ENCODE data around the gene PKN3.
"Not testable (repeated sequence)": the region's sequence is repeated elsewhere in the genome, so short reads cannot be mapped to it uniquely, and the experiment has no call there.

Gene PKN3

DNA sequence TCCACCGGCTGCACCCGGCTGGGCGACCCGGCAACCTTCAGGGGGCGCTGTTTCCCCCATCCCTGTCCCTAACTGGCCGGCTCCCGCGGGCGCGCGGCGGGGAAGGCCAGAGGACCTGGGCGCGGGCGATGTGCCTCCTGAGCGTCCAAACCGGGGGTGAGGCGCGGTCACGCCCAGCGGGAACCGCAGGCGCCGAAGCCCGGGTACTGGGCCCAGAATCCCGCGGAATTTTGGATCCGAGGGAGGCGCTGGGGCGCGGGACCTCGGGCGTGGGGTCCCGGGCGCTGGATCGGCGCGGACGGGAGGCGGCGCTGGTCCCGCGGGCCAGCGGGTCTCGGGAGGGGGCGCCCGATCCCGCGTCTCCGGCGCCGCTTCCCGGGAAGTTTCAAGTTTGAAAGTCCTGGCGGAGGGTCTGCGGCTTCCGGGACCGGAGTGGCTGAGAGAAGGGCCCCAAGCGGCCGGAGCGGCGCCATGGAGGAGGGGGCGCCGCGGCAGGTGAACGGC is at the start of gene PKN3:
PKN3 (plus strand) TSS at position 59 of the 504 bp plus-strand sequence; CDS start at position 472, 413 bp downstream.
- H3K27ac ChIP-seq, result no peak within 1 kb of the TSS
- no peak for DNase-seq (ENCODE audit: low read depth, low spot score)

DNA sequence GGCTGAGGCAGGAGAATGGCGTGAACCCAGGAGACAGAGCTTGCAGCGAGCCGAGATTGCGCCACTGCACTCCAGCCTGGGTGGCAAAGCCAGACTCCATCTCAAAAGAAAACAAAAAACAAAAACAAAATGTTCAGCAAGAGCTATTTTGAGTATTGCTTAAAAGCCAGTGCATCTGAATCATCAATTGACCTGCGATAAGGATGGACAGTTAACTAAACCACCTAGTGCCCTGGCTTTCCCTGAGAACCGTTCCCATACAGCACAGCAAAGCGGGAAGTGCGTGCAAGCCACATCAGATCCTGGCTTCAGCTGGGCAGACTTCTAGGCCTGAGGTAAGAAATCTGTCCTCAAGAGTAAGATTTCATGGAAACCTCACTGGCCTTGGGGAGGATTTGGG is 48.4 kb upstream of the PKN3 start:
- no peak for DNase-seq (ENCODE audit: low read depth, low spot score)
- H3K27ac ChIP-seq, result no peak overlapping the region

DNA sequence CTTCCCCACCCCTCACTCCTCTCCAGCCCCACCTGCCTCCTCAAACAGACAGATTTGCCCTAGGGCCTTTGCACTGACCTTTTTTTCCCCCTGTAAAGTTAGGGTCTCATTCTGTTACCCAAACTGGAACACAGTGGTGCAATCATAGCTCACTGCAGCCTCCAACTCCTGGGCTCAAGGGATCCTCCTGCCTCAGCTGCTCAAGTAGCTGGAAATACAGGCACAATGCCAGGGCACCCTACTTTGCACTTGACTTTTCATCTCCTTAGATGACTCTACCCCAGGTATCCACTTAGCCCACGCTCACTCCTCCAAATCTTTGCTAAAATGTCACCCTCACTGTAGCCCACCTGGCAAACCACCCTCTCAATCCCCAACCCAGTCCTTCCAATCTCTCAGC is 47.8 kb upstream of the PKN3 start:
- DNase-seq (ENCODE audit: low read depth, low spot score), result no peak

DNA sequence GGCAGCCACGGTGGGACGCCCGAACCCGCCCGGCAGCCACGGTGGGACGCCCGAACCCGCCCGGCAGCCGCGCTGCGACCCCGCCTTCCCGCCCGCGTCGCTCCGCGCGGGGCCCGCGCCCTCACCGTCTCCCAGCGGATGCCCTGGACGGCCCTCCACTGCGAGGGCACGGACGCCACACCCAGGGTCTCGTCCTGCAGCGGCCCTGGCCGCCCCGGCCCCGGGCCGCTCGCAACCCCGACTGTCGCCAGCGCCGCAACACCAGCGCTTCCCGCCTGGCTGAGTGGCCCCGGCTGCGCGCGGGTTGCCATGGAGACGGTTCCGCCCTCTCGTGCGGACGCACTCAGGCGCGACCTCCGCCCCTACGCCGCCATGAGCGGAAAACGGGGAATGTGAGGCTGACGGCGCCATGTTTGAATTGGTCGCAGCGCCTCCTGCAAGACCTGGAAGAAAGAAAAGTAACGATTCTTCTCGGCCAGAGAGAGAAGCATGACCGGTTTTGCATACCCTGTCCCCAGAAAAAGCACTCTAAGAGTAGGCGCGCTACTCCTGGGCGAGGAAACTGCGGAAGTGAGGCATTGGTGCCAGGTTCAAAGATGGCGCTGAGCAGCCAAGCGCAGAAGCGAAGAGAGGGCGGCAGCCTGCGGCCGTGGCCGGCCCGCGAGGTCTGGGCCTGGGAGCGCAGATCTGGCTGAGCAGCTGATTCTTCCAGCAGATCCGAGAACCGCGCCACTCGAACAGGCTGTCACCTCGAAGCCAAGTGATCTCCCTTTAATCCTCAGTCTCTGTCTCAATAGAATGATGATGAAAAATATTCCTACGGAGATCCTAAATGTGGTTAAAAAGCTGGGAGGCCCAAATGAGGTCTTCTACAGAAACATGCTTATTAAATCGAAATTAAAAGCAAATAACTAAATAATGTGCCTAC is 45.6 kb upstream of the PKN3 start, which contains the start of gene DYNC2I2:
DYNC2I2 (minus strand) TSS at position 432 of the 928 bp plus-strand sequence; CDS start at position 311, 121 bp downstream.
- peak; percentile 41 for DNase-seq (ENCODE audit: low read depth, low spot score)
- peak within 1 kb of the TSS; percentile 97 for H3K27ac ChIP-seq

More for the DNA sequence above, 47.8 kb upstream of the PKN3 start:
- H3K27ac ChIP-seq, result no peak overlapping the region

DNA sequence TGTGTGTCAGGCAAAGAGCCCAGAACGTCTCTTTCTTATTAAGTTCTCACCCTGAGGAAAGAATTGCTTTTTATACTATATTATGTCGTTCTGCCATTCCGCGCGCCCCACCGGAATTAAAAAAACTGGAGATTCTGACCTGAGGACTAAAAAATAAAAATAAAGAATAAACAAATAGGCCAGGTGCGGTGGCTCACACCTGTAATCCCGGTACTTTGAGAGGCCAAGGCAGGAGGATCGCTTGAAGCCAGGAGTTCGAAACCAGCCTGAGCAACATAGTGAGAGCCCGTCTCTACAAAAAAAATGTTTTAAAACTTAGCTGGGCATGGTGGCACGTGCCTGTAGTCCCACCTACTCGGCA is 45.0 kb upstream of the PKN3 start:
- H3K27ac ChIP-seq, result peak overlapping the region; percentile 97
- DNase-seq (ENCODE audit: low read depth, low spot score), result no peak

DNA sequence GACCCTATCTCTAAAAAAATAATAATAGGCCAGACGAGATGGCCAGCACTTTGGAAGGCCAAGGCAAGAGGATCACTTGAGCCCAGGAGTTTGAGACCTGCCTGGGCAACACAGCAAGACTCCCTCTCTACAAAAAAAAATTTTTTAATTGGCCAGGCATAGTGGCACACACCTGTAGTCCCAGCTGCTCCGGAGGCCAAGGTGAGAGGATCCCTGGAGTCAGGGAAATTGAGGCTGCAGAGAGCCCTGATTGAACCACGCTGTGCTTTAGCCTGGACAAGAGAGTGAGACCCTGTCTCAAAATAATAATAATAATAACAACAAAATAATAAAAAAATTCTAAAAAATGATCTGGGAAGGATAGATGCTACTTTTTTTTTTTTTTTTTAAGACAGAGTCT is 44.5 kb upstream of the PKN3 start:
- no peak for DNase-seq (ENCODE audit: low read depth, low spot score)
- peak overlapping the region; percentile 97 for H3K27ac ChIP-seq

DNA sequence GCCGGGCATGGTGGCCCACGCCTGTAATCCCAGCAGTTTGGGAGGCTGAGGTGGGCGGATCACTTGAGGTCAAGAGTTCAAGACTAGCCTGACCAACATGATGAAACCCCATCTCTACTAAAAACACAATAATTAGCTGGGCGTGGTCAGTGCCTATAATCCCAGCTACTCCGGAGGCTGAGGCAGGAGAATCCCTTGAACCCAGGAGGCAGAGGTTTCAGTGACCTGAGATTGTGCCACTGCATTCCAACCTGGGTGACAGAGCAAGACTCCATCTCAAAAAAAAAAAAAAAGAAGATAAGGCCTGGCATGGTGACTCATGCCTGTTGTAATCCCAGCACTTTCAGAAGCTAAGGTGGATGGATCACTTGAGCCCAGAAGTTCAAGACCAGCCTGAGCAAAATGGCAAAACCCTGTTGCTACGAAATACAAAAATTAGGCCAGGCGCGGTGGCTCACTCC is 35.8 kb upstream of the PKN3 start:
- peak overlapping the region; percentile 30 for H3K27ac ChIP-seq
- not testable (repeated sequence) for DNase-seq (ENCODE audit: low read depth, low spot score)

DNA sequence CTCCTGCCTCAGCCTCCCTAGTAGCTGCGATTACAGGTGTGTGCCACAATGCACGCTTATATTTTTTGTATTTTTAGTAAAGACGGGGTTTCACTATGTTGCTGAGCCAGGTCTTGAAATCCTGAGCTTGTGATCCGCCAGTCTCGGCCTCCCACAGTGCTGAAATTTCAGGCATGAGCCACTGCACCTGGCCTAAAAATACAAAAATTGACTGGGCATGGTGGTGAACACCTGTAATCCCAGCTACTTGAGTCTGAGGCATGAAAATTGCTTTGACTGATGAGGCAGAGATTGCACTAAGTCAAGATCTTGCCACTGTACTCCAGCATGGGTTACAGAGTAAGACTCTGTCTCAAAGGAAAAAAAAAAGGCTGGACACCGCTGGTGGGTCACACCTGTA is 32.5 kb upstream of the PKN3 start:
- no peak for DNase-seq (ENCODE audit: low read depth, low spot score)
- no peak overlapping the region for H3K27ac ChIP-seq

DNA sequence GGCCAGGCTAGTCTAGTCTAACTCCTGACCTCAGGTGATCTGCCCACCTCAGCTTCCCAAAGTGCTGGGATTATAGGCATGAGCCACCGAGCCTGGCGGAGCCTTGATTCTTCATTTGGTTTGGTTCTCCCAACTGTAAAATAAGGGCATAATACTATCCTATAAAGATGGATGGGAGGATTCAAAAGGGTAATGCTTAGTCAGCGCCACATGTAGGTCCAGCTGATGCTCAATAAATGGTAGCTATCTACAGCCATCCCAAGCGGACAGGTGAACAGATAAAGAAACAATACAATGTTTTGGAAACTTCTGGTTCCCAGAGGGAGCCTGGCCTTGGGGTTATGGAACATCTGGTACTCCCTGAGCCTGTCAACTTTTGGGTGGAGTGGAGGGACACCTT is 26.9 kb upstream of the PKN3 start:
- DNase-seq (ENCODE audit: low read depth, low spot score), result no peak
- no peak overlapping the region for H3K27ac ChIP-seq

DNA sequence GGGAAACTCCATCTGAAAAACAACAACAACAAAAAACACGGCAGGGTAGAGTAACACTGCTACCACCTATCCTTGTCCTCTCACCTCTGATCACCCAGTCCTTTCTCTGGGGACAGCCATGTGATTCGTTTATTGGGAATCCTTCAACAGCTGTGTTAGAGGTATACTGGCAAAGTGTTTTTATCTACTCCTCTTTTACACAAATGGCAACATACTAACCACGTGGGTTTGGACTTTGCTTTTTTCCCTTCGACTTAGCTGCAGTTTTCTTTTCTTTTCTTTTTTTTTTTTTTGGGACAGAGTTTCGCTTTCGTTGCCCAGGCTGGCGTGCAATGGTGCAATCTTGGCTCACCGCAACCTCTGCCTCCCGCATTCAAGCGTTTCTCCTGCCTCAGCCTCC is 24.5 kb upstream of the PKN3 start:
- no peak overlapping the region for H3K27ac ChIP-seq
- no peak for DNase-seq (ENCODE audit: low read depth, low spot score)

DNA sequence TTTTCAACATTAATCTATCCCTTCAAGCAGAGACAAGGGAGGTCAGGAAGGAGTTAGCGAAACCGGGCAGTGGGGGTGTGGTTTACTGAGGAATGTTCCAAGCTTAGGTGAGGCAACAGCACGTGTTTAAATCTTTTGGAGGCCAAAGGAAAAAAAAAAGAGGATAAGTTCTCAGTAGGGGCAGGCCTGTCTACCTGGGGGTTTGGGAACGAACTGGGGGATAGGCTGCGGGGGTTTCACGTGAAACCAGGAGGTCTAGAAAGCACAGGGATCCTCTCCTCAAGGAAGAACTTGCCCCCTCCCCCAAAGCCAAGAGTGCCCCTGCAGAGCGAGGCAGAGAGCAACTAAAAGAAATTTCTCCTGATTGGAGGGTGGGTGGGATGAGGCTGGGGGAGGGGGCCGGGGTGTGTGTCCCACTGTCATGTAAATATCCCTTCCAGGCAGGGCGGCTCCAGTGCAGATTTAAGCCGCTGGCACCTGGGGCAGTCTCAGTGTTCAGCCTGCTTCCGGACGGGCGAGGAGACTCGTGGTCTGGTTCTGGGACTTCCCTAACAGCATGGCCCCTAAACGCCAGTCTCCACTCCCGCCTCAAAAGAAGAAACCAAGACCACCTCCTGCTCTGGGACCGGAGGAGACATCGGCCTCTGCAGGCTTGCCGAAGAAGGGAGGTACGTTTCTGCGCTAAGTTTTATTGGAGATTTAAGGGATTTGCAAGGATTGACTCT is 18.8 kb upstream of the PKN3 start:
- peak; percentile 76 for DNase-seq (ENCODE audit: low read depth, low spot score)
- H3K27ac ChIP-seq, result peak overlapping the region; percentile 100

DNA sequence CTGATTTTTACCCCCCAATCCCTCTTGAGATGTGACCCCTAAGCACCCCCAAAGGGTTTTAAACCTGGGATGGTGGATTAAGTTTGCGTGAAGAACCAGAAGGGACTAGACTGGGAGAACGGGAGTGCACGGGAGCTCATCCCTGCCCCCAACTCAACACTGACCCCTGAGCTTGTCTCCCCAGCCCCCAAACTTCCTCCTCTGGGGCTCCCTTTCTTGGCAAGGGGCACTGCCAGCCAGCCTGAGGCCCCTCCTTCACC is 18.3 kb upstream of the PKN3 start:
- H3K27ac ChIP-seq, result peak overlapping the region; percentile 100
- DNase-seq (ENCODE audit: low read depth, low spot score), result no peak

DNA sequence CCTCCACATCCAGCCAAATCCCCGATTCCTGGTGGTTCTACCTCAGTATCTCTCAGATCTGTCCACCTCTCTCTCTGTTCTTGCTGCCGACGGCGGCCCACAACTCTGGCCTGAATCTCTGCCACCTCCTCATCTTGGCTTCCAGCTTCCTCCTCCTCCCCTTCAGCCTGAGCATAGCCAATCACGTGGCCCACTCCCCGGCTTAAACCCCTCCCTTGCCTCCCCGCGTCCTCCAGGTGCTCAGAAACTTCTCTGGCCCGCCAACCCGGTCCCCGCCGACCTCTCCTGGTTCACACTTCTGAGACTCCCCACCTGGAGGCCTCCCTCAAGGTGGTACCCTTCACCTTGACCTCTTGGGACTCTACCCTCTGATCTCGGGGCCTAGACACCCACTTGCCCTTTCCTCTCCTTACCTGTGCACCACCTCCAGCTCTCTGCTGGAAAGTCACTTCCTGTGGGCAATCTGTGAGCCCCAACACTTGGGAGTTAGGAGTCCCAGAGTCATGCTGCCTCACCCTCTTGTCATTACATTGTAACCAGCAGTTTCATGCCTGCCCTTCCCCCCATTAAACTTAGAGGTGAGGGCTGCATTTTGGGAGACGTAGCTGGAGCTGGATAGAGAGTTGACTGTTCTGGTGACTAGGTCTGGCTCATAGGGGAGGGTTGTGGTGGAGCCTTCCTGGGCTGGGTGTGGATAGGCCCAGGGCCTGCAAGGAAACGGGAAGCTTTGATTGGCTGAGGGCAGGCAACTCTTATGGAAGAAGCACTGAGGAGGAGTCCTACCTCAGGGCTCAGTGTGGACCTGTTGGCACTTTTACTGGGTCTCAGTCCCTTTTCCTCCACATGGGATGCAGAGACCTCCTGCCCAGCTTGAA is 17.7 kb upstream of the PKN3 start:
- H3K27ac ChIP-seq, result peak overlapping the region; percentile 100
- DNase-seq (ENCODE audit: low read depth, low spot score), result peak; percentile 89

DNA sequence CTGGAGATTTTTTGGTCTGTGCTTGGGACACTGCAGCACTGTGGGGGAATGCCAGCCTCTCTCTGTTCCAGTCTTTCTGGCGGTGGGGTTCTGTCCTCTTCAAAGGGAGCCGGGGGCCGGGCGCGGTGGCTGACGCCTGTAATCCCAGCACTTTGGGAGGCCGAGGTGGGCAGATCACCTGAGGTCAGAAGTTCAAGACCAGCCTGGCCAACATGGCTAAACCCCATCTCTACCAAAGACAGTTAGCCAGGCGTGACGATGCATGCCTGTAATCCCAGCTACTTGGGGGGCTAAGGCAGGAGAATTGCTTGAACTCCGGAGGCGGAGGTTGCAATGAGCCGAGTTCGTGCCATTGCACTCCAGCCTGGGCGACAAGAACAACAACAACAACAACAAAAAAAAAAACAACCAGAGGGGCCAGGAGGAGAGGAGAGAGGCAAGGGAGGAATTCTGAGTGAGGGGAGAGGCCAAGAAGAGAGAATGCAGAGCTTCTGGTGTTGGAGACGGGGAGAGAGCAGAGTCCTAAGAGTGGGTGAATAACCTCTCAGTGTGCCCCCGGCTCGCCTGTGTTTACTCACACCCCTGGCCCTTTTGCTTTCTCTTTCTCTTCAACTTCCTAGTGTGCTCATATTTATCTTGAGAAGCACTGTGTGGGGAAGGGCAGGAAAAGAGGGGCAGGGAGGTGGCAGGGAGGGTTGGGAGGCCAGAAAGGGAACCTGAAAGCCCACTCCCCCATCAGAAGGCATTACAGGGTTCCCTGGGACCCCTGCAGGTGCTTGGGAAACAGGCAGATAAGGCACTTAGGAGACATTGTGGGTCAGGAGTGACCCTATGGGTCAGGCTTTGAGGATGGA is 16.4 kb upstream of the PKN3 start:
- DNase-seq (ENCODE audit: low read depth, low spot score), result no peak

DNA sequence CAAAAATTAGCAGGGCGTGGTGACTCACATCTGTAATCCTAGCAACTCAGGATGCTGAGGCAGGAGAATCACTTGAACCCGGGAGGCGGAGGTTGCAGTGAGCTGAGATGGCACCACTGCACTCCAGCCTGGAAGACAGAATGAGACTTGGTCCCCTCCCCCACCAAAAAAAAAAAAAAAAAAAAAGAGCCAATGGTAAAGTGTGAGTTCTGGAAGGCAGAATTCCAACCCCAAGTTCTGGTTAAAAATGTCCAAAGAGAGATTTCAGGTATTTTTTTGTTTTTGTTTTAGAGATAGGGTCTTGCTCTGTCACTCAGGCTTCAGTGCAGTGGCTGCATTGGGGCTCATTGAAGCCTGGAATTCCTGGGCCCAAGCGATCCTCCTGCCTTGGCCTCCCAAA is 14.8 kb upstream of the PKN3 start:
- no peak for DNase-seq (ENCODE audit: low read depth, low spot score)
- peak overlapping the region; percentile 81 for H3K27ac ChIP-seq

More for the DNA sequence above, 16.4 kb upstream of the PKN3 start:
- H3K27ac ChIP-seq, result peak overlapping the region; percentile 100

DNA sequence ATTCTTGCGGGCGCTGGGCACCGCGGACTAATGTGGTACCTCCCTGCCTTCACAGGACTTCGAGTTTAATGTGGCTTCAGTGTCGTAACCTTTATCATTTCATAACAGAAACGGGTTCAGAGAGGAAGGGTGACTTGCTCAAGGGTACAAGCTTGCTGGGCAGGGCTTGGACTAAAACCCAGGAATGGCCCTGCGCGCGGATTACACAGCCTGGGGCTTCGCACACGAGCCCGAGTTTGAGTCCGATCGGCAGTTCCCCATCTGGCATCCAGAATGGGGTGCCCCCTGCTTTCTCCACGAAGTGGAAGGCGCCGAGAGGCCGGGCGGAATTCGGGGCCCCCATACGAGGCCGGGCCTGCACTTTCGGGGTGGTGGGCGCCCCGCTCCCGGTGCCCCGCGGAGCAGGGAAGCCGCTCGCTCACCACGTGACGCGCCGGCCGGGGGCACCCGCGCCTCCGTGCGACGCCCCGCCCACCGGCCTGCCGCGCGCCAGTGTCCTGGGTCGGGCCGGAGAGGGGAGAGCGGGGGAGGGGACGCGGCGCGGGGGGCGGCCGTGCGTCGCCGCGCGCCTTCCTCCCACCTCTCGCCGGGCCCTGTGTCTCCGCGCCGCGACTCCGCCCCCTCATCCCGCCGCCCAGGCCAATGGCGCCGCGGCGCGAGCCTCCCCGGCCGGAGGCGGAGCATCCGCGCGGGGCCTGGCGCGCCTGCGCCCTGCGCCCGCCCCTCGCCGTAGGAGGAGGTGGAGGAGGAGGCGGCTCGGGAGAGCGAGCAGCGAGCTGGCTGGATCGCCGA is 13.6 kb upstream of the PKN3 start, which contains the start of gene SET:
SET (plus strand) TSS at position 722 of the 792 bp plus-strand sequence. CDS start 361 bp downstream, outside the sequence.
- no peak for DNase-seq (ENCODE audit: low read depth, low spot score)

DNA sequence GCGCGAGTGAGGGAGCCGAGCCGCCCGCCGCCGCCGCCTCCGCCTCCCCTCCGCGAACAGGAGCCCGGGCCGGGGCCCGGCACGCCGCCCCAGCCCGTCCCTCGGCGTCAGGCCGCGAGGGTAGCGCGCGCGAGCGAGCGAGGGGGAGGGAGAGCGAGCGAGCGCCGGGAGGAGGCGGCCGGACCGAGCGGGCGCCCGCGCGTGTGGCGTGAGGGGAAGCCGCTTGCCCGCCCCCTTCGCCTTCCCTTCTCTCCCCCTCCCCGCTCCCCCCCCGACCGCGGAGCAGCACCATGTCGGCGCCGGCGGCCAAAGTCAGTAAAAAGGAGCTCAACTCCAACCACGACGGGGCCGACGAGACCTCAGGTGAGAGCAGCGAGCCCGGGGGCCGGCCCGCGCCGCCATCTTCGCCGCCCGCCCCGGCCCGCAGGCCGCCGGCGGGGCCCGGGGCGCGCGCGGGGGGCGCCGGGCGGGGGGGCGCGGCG is 13.0 kb upstream of the PKN3 start:
- peak overlapping the region; percentile 81 for H3K27ac ChIP-seq
- DNase-seq (ENCODE audit: low read depth, low spot score), result no peak

More for the DNA sequence above, 13.6 kb upstream of the PKN3 start, which contains the start of gene SET:
- peak within 1 kb of the TSS; percentile 81 for H3K27ac ChIP-seq
